C1 segment of cervical spinal cord (tissue), 14 donors: Measurements from ENCODE around the gene AKT2.

Experiments
- DNase-seq, 14 donors: peaks; one replicate each; lab custom pipeline; 2025; lab: John Stamatoyannopoulos, UW

Gene AKT2

DNA sequence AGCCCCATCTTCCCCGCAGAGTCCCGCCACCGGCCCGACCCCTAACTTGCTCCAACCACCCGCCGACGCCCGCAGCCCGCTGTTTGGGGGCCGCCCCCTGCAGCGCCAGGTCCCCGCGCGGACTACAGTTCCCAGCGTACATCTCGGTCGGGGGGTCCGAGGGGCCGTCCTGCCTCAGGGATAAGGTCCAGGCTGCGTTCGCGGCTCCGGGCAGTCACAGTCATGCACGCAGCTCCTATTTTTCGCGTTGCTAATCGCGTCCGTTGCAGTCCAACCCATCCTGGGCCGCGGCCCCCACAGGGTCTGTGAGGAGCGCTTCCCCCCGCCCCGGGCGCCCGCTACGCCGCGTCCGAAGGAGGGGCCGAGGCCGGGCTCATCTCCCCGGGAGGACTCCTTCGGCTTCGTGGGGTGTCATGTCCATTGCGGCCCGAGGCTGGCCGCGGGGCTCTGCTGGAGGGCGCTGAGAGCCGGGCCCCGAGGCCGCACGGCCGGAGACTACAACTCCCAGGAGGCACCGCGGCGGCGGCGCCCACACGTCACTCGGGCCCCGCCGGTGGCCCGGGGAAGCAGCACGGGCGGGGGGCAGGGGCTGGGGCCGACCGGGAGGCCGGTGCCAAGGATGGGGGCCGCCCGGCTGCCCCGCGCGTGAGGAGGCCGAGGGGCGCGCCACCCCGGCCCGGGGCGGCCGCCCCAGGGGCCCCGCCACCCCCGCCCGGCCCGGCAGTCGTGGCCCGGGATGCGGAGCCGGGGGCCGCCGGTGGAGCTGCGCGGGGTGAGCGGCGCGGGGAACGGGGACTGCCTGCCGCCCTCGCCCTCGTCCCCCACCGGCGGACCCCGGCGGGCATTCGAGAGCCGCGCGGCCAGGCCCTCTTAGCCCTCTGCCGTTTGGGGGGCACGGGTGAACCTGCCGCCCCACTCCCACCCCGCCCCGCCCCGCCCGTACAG is 94.0 kb downstream of the AKT2 start, which contains the start of gene MAP3K10:
TSS of gene MAP3K10 (plus strand) at position 536 of the 945 bp plus-strand sequence. CDS start 606 bp downstream, outside the sequence.
- peak; percentile 9 to 85 (median 72) for DNase-seq

DNA sequence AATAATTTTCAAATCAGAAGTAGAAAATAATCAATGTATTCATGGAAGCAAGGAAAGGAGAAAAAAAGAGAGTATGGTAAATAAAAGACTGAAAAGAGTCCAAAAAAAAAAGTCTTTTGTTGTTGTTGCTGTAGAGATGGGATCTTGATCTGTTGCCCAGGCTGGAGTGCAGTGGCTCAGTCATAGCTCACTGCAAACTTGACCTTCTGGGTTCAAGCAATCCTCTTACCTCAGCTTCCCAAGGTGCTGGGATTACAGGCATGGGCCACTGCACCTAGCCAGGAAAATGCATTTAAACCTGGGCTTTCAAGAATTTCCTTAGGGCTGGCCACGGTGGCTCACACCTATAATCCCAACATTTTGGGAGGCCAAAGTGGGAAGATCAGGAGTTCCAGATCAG is 100.9 kb downstream of the AKT2 start:
- no peak for DNase-seq
